OCI-LY3 (cell line): ENCODE data around the gene KLK7.

ENCODE experiments used
- H2AFZ ChIP-seq: fragments of 200-600, 300-600 bp; shearing (Covaris generic); 2 replicates; pipeline ENCODE4 v1.6.0; 2014; ENCODE audit warnings: antibody characterized with exemption, low read depth, low read length
- H3K27ac ChIP-seq: fragments of 200-600, 300-600 bp; sonication (generic); 2 replicates; pipeline ENCODE4 v1.5.1; 2014; ENCODE audit warnings: mild to moderate bottlenecking, low read length, moderate library complexity, mixed read lengths
- H3K27me3 ChIP-seq: fragments of 200-600, 300-600 bp; sonication (generic); 2 replicates; pipeline ENCODE4 v1.6.1; 2014; ENCODE audit warnings: low read depth, low read length, mixed read lengths
- H3K36me3 ChIP-seq: fragments of 200-600, 300-600 bp; sonication (generic); replicated peaks from 2 replicates; pipeline ENCODE3; 2014; ENCODE audit warnings: low read depth, low read length, mixed read lengths
- H3K4me1 ChIP-seq: fragments of 300-600, 200-600 bp; sonication (generic); 2 replicates; pipeline ENCODE4 v1.6.1; 2014; ENCODE audit warnings: low read length, mixed read lengths
- H3K4me2 ChIP-seq: fragments of 200-600, 300-600 bp; sonication (generic); 2 replicates; pipeline ENCODE4 v1.6.1; 2014; ENCODE audit warnings: low read length, mixed read lengths
- H3K4me3 ChIP-seq: fragments of 300-600, 200-600 bp; sonication (generic); 2 replicates; pipeline ENCODE4 v1.5.1; 2014; ENCODE audit warnings: antibody characterized with exemption, mild to moderate bottlenecking, low read length, moderate library complexity
- H3K79me2 ChIP-seq: fragments of 300-600, 200-600 bp; shearing (Covaris generic); 2 replicates; pipeline ENCODE4 v1.6.1; 2014; ENCODE audit warnings: mild to moderate bottlenecking, low read length, mixed read lengths
- H3K9ac ChIP-seq: fragments of 300-600, 200-600 bp; shearing (Covaris generic); 2 replicates; pipeline ENCODE4 v1.6.0; 2014; ENCODE audit warnings: mild to moderate bottlenecking, low read length, moderate library complexity
- H3K9me3 ChIP-seq: fragments of 200-600, 300-600 bp; shearing (Covaris generic); 2 replicates; pipeline ENCODE4 v1.6.1; 2014; ENCODE audit warnings: low read length, mixed read lengths; ENCODE audit not compliant: insufficient read depth
- H4K20me1 ChIP-seq: fragments of 200-600, 300-600 bp; sonication (generic); 2 replicates; pipeline ENCODE4 v1.6.1; 2016; ENCODE audit warnings: low read length, mixed read lengths; ENCODE audit not compliant: insufficient read depth
- EZH2phosphoT487 ChIP-seq: fragments of 200-600 bp; shearing (Covaris generic); IDR thresholded peaks from 2 replicates; pipeline ENCODE4 v1.6.1; 2018; ENCODE audit warnings: antibody characterized with exemption, mixed run types, low read depth
- TF ChIP-seq, protein P1 (sequence below): fragments of 200-600, 300-600 bp; sonication (generic); IDR thresholded peaks from 2 replicates; pipeline ENCODE4 v1.5.1; 2014; ENCODE audit warnings: antibody characterized with exemption, low read length, low read depth

Gene KLK7

GRCh38 chr19:50949861-50950260 lies 33.9 kb downstream of the KLK7 start:
- Histone ChIP-seq H3K9me3 (no peaks in the 10 kb centered on the region), H4K20me1 (no peaks in the 10 kb centered on the region), H3K9ac (no peak overlapping the region), H3K36me3 (no peaks in the 10 kb centered on the region), H3K27me3 (peaks cover 8% of the 10 kb centered on the region; the same call in 1 of the 2 replicates), H3K4me3 (no peak overlapping the region), H2AFZ (no peak overlapping the region), H3K4me2 (no peak overlapping the region), H3K79me2 (no peaks in the 10 kb centered on the region), H3K27ac (no peak overlapping the region), H3K4me1 (no peaks in the 10 kb centered on the region)
- no peak for TF ChIP-seq EZH2phosphoT487
- TF ChIP-seq, protein P1, sequence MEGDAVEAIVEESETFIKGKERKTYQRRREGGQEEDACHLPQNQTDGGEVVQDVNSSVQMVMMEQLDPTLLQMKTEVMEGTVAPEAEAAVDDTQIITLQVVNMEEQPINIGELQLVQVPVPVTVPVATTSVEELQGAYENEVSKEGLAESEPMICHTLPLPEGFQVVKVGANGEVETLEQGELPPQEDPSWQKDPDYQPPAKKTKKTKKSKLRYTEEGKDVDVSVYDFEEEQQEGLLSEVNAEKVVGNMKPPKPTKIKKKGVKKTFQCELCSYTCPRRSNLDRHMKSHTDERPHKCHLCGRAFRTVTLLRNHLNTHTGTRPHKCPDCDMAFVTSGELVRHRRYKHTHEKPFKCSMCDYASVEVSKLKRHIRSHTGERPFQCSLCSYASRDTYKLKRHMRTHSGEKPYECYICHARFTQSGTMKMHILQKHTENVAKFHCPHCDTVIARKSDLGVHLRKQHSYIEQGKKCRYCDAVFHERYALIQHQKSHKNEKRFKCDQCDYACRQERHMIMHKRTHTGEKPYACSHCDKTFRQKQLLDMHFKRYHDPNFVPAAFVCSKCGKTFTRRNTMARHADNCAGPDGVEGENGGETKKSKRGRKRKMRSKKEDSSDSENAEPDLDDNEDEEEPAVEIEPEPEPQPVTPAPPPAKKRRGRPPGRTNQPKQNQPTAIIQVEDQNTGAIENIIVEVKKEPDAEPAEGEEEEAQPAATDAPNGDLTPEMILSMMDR = no peak

- Histone ChIP-seq H3K4me3 (no peak overlapping the region), H3K4me2 (no peak overlapping the region), H3K4me1 (no peaks in the 10 kb centered on the region), H4K20me1 (no peaks in the 10 kb centered on the region), H3K9me3 (no peaks in the 10 kb centered on the region), H3K27ac (no peak overlapping the region), H3K9ac (no peak overlapping the region), H3K36me3 (no peaks in the 10 kb centered on the region), H3K79me2 (no peaks in the 10 kb centered on the region), H3K27me3 (peaks cover 8% of the 10 kb centered on the region; the same call in 1 of the 2 replicates), H2AFZ (no peak overlapping the region)
- TF ChIP-seq EZH2phosphoT487 = no peak
- TF ChIP-seq, protein P1 = no peak
Measured at GRCh38 chr19:50947123-50947522, 36.6 kb downstream of the KLK7 start.

DNA sequence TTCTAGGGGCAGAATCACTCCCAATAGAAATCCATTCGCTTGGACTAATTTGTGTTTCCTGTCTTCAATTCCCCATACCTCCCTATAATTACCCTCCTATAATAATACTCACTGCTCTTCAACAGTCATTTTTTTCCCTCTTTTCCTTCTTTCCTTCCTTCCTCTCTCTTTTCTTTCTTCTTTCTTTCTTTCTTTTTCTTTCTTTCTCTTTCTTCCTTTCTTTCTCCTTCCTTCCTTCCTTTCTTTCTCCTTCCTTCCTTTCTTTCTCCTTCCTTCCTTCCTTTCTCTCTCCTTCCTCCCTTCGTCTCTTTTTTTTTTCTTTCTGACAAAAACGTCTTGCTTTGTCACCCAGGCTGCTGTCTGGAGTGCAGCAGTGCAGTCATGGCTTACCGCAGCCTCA lies 38.9 kb downstream of the KLK7 start:
- Histone ChIP-seq H3K9ac (no peak overlapping the region), H3K4me3 (no peak overlapping the region), H3K4me2 (no peak overlapping the region), H3K36me3 (no peaks in the 10 kb centered on the region), H4K20me1 (no peaks in the 10 kb centered on the region), H3K79me2 (no peaks in the 10 kb centered on the region), H2AFZ (no peak overlapping the region), H3K9me3 (no peaks in the 10 kb centered on the region), H3K27ac (no peak overlapping the region), H3K27me3 (peaks cover 13% of the 10 kb centered on the region; the same call in 1 of the 2 replicates), H3K4me1 (no peaks in the 10 kb centered on the region)
- no peak for TF ChIP-seq EZH2phosphoT487
- TF ChIP-seq, protein P1 = no peak

DNA sequence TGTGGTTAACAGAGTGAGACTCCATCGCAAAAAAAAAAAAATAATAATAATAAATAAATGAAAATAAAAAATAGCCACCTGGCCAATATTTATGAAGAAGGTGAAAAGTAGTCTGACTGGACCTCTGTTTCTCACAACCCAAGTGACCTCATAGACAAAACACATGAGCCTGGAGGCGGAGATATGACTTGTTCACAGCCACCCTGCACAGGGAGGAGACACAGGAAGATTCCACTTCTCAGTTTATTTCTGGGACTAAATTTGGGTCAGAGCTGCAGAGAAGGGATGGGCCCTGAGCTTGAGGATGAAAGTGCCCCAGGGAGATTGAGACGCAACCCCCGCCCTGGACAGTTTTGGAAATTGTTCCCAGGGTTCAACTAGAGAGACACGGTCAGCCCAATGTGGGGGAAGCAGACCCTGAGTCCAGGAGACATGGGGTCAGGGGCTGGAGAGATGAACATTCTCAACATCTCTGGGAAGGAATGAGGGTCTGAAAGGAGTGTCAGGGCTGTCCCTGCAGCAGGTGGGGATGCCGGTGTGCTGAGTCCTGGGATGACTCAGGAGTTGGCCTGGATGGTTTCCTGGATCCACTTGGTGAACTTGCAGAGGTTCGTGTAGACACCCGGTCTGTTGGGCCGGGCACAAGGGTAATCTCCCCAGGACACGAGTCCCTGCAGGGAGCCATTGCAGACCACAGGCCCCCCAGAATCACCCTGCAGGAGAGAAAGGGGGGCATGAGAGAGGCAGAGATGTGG lies 40.5 kb downstream of the KLK7 start:
- Histone ChIP-seq H3K27me3 (peaks cover 22% of the 10 kb centered on the region; the same call in 1 of the 2 replicates), H3K9me3 (no peaks in the 10 kb centered on the region), H3K4me2 (no peak overlapping the region), H3K27ac (no peak overlapping the region), H3K4me1 (no peaks in the 10 kb centered on the region), H3K79me2 (no peaks in the 10 kb centered on the region), H3K36me3 (no peaks in the 10 kb centered on the region), H4K20me1 (no peaks in the 10 kb centered on the region), H3K4me3 (no peak overlapping the region), H3K9ac (no peak overlapping the region), H2AFZ (no peak overlapping the region)
- TF ChIP-seq, protein P1 = no peak
- no peak for TF ChIP-seq EZH2phosphoT487
